Choroid plexus epithelial cell (primary cell): ENCODE data around the gene PEX16.

Experiments used
- DNase-seq: peaks from one replicate; pipeline ENCODE4 v3.0.0-alpha.2; 2010; ENCODE audit warnings: low read depth
- H3K4me3 ChIP-seq: 2 replicates; pipeline ENCODE4 v1.5.1; 2011; ENCODE audit warnings: low read depth, mild to moderate bottlenecking, control low read depth, low read length, moderate library complexity
- CTCF ChIP-seq: conservative IDR thresholded peaks from 2 replicates; pipeline ENCODE4 v1.5.1; 2011; ENCODE audit warnings: low read depth, mild to moderate bottlenecking, control low read depth, inconsistent platforms, low read length, moderate library complexity

PEX16 gene

GRCh38 chr11:45927332-45927683 is 9.6 kb upstream of the PEX16 start:
- no peak for TF ChIP-seq CTCF
- no peak for DNase-seq
- no peak overlapping the region for H3K4me3 ChIP-seq

- no peak for DNase-seq
- TF ChIP-seq CTCF = no peak
- H3K4me3 ChIP-seq = no peak overlapping the region
Measured at GRCh38 chr11:45926536-45927331, 9.1 kb upstream of the PEX16 start.

- no peak for DNase-seq
- no peak overlapping the region for H3K4me3 ChIP-seq
- no peak for TF ChIP-seq CTCF
Measured at GRCh38 chr11:45926001-45926401, 8.3 kb upstream of the PEX16 start.

GRCh38 chr11:45925550-45925949 is 7.9 kb upstream of the PEX16 start:
- DNase-seq = no peak
- H3K4me3 ChIP-seq = no peak overlapping the region
- TF ChIP-seq CTCF = no peak

GRCh38 chr11:45924927-45925326 is 7.2 kb upstream of the PEX16 start:
- no peak overlapping the region for H3K4me3 ChIP-seq
- DNase-seq = no peak
- TF ChIP-seq CTCF = no peak

GRCh38 chr11:45924036-45924915 is 6.6 kb upstream of the PEX16 start:
- no peak for TF ChIP-seq CTCF
- no peak overlapping the region for H3K4me3 ChIP-seq
- no peak for DNase-seq
